PC-3 (cell line): ENCODE measurements around the gene DNAJC4.

Experiments
- EZH2phosphoT487 ChIP-seq: fragments of 300-600 bp; sonication (generic); IDR thresholded peaks from 2 replicates; pipeline ENCODE4 v1.6.1; 2018; ENCODE audit warnings: mild to moderate bottlenecking, antibody characterized with exemption, low read length, borderline replicate concordance
- TF ChIP-seq, protein P1 (sequence below): fragments of 300-600 bp; sonication (generic); conservative IDR thresholded peaks from 2 replicates; pipeline ENCODE4 v1.5.1; 2017; ENCODE audit warnings: antibody characterized with exemption, low read depth, mild to moderate bottlenecking, low read length

DNA sequence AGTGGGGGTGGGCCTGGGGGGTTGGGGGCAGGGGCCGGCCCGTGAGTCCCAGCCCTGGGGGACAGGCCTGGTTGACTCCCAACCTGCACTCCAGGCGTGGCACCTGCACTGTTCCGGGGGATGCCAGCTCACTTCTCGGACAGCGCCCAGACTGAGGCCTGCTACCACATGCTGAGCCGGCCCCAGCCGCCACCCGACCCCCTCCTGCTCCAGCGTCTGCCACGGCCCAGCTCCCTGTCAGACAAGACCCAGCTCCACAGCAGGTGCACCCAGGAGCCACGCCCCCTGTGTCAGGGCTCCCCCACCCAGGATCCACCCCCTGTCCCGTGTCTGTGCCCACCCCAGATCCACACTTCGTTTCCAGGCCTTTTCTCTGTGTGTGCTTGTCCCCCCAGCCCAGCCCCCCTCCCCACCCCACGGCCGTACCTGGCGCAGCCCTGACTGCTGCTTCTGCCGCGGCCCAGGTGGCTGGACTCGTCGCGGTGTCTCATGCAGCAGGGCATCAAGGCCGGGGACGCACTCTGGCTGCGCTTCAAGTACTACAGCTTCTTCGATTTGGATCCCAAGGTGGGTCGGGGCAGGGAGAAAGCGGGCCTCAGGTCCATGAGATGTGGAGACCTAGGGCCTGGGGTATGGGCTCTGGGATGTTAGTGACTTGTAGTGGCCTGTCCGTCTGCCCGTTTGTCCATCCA, 19.0 kb upstream of the DNAJC4 start:
- TF ChIP-seq, protein P1, sequence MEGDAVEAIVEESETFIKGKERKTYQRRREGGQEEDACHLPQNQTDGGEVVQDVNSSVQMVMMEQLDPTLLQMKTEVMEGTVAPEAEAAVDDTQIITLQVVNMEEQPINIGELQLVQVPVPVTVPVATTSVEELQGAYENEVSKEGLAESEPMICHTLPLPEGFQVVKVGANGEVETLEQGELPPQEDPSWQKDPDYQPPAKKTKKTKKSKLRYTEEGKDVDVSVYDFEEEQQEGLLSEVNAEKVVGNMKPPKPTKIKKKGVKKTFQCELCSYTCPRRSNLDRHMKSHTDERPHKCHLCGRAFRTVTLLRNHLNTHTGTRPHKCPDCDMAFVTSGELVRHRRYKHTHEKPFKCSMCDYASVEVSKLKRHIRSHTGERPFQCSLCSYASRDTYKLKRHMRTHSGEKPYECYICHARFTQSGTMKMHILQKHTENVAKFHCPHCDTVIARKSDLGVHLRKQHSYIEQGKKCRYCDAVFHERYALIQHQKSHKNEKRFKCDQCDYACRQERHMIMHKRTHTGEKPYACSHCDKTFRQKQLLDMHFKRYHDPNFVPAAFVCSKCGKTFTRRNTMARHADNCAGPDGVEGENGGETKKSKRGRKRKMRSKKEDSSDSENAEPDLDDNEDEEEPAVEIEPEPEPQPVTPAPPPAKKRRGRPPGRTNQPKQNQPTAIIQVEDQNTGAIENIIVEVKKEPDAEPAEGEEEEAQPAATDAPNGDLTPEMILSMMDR = no peak
- TF ChIP-seq EZH2phosphoT487 = no peak
